H9 (cell line): ENCODE data around the gene SLC12A3. TPM values are rescaled to one million over a fixed set of nuclear protein-coding genes. Genes with fewer than 3 reads are reported as not detected.

Source experiments
- DNase-seq: peaks from one replicate; pipeline ENCODE4 v3.0.0-alpha.2; 2017
- H2AFZ ChIP-seq: one replicate; pipeline ENCODE4 v1.6.1; 2013; ENCODE audit warnings: mild to moderate bottlenecking, low read length, control low read depth, moderate library complexity
- H2AK5ac ChIP-seq: 2 replicates; pipeline ENCODE4 v1.6.1; 2013; ENCODE audit warnings: low read length, control low read depth, mixed read lengths; ENCODE audit not compliant: insufficient read length
- H2BK120ac ChIP-seq: one replicate; pipeline ENCODE4 v1.6.1; 2013; ENCODE audit warnings: low read depth, mild to moderate bottlenecking, low read length, control low read depth, inconsistent platforms; ENCODE audit not compliant: poor library complexity, severe bottlenecking
- H2BK12ac ChIP-seq: 2 replicates; pipeline ENCODE4 v1.6.1; 2013; ENCODE audit warnings: low read length, control low read depth, mixed read lengths, low read depth; ENCODE audit not compliant: insufficient read length
- H2BK15ac ChIP-seq: 2 replicates; pipeline ENCODE4 v1.6.1; 2013; ENCODE audit warnings: low read depth, low read length, control low read depth
- H2BK20ac ChIP-seq: one replicate; pipeline ENCODE4 v1.6.1; 2013; ENCODE audit warnings: low read depth, mild to moderate bottlenecking, low read length, control low read depth, inconsistent platforms; ENCODE audit not compliant: poor library complexity, severe bottlenecking
- H2BK5ac ChIP-seq: 2 replicates; pipeline ENCODE4 v1.6.1; 2013; ENCODE audit warnings: low read length, control low read depth, mixed read lengths; ENCODE audit not compliant: insufficient read length
- H3K14ac ChIP-seq: 2 replicates; pipeline ENCODE4 v1.6.1; 2013; ENCODE audit warnings: low read length, control low read depth; ENCODE audit not compliant: insufficient read depth
- H3K18ac ChIP-seq: 2 replicates; pipeline ENCODE4 v1.6.1; 2013; ENCODE audit warnings: low read depth, mild to moderate bottlenecking, mixed read lengths, low read length, control low read depth; ENCODE audit not compliant: insufficient read length
- H3K23ac ChIP-seq: 2 replicates; pipeline ENCODE4 v1.6.1; 2013; ENCODE audit warnings: low read length, control low read depth, mixed read lengths, low read depth; ENCODE audit not compliant: insufficient read length
- H3K23me2 ChIP-seq: 2 replicates; pipeline ENCODE4 v1.6.1; 2013; ENCODE audit warnings: low read depth, mild to moderate bottlenecking, mixed read lengths, low read length, control low read depth; ENCODE audit not compliant: insufficient read length, poor library complexity, severe bottlenecking
- H3K27ac ChIP-seq: 2 replicates; pipeline ENCODE4 v1.5.1; 2013; ENCODE audit warnings: low read length, control low read depth, mixed read lengths, low read depth; ENCODE audit not compliant: insufficient read length
- H3K27me3 ChIP-seq: 2 replicates; pipeline ENCODE4 v1.6.1; 2013; ENCODE audit warnings: low read length, control low read depth, inconsistent platforms; ENCODE audit not compliant: insufficient read depth
- H3K4ac ChIP-seq: 2 replicates; pipeline ENCODE4 v1.6.1; 2013; ENCODE audit warnings: low read depth, mild to moderate bottlenecking, control low read depth, inconsistent platforms, low read length, moderate library complexity
- H3K4me1 ChIP-seq: 2 replicates; pipeline ENCODE4 v1.6.1; 2013; ENCODE audit warnings: low read length, control low read depth, inconsistent platforms; ENCODE audit not compliant: insufficient read depth
- H3K4me2 ChIP-seq: 2 replicates; pipeline ENCODE4 v1.6.1; 2013; ENCODE audit warnings: low read length, control low read depth, mixed read lengths; ENCODE audit not compliant: insufficient read length, insufficient read depth
- H3K56ac ChIP-seq: 2 replicates; pipeline ENCODE4 v1.6.1; 2013; ENCODE audit warnings: low read depth, mild to moderate bottlenecking, mixed read lengths, low read length, control low read depth; ENCODE audit not compliant: insufficient read length
- H3K79me1 ChIP-seq: 2 replicates; pipeline ENCODE4 v1.6.1; 2013; ENCODE audit warnings: low read depth, mild to moderate bottlenecking, moderate library complexity, low read length, control low read depth, inconsistent platforms; ENCODE audit not compliant: insufficient read depth, poor library complexity, severe bottlenecking
- H3K79me2 ChIP-seq: 2 replicates; pipeline ENCODE4 v1.6.1; 2013; ENCODE audit warnings: low read length, control low read depth, inconsistent platforms; ENCODE audit not compliant: insufficient read depth
- H3K9ac ChIP-seq: 2 replicates; pipeline ENCODE4 v1.6.1; 2013; ENCODE audit warnings: low read length, control low read depth, mixed read lengths; ENCODE audit not compliant: insufficient read length; ENCODE audit errors: extremely low read depth
- H3K9me3 ChIP-seq: one replicate; pipeline ENCODE4 v1.6.1; 2013; ENCODE audit warnings: low read depth, low read length, inconsistent platforms; ENCODE audit not compliant: control insufficient read depth
- H3T11ph ChIP-seq: one replicate; pipeline ENCODE4 v1.6.1; 2013; ENCODE audit warnings: mild to moderate bottlenecking, low read length, control low read depth, inconsistent platforms
- H4K20me1 ChIP-seq: one replicate; pipeline ENCODE4 v1.6.1; 2013; ENCODE audit not compliant: control insufficient read depth, insufficient read length, insufficient read depth
- H4K5ac ChIP-seq: 2 replicates; pipeline ENCODE4 v1.6.1; 2013; ENCODE audit warnings: low read depth, mild to moderate bottlenecking, mixed read lengths, low read length, control low read depth; ENCODE audit not compliant: insufficient read length
- H4K8ac ChIP-seq: replicated peaks from 2 replicates; pipeline ENCODE4 v1.6.1; 2013; ENCODE audit warnings: low read length, control low read depth, mixed read lengths, low read depth; ENCODE audit not compliant: insufficient read length
- H4K91ac ChIP-seq: 2 replicates; pipeline ENCODE4 v1.6.1; 2013; ENCODE audit warnings: low read depth, mild to moderate bottlenecking, moderate library complexity, mixed read lengths, low read length, control low read depth; ENCODE audit not compliant: insufficient read length
- H3K27ac Mint-ChIP-seq, 3 experiments: 2 replicates in 2 of 3; 3 replicates in 1 of 3; pipeline ENCODE4 v1.8.0; 2020 to 2021; ENCODE audit warnings: mixed read lengths in 3 of 3, mild to moderate bottlenecking in 1 of 3, moderate library complexity in 1 of 3
- H3K27me3 Mint-ChIP-seq: 2 replicates; pipeline ENCODE4 v1.8.0; 2021; ENCODE audit warnings: low read depth, mild to moderate bottlenecking, moderate library complexity, mixed read lengths
- H3K36me3 Mint-ChIP-seq, 3 experiments: 2 replicates in 2 of 3; 3 replicates in 1 of 3; pipeline ENCODE4 v1.8.0; 2020 to 2021; ENCODE audit warnings: low read depth in 3 of 3, mixed read lengths in 3 of 3; ENCODE audit not compliant: insufficient read depth in 1 of 3
- H3K4me1 Mint-ChIP-seq, 2 experiments: 2 replicates each; pipeline ENCODE4 v1.8.0; 2020; ENCODE audit warnings: mixed read lengths in 2 of 2
- H3K4me3 Mint-ChIP-seq, 2 experiments: 2 replicates in 1 of 2; 3 replicates in 1 of 2; pipeline ENCODE4 v1.8.0; 2020 to 2021; ENCODE audit warnings: mild to moderate bottlenecking in 2 of 2, mixed read lengths in 2 of 2, moderate library complexity in 1 of 2
- H3K9me3 Mint-ChIP-seq, 2 experiments: 2 replicates in 1 of 2; 3 replicates in 1 of 2; pipeline ENCODE4 v1.8.0; 2020; ENCODE audit warnings: mild to moderate bottlenecking in 2 of 2, mixed read lengths in 2 of 2, moderate library complexity in 1 of 2
- WGBS: extraction: QIAGEN DNeasy Blood & Tissue Kit; methylation state at CpG from one replicate; pipeline ENCODE4 v1.1.7; 2013; ENCODE audit warnings: missing lambda C conversion rate, low lambda C conversion rate, mixed read lengths; ENCODE audit not compliant: insufficient read length; ENCODE audit errors: extremely low coverage; 5-methylcytosine and 5-hydroxymethylcytosine counted together
- total RNA-seq: library from RNA; stranded (reverse); gene quantifications from 2 replicates; pipeline ENCODE4 v1.2.1, GENCODE V29; 2021
- TF ChIP-seq, protein P1 (sequence below): fragments of 200-600 bp; sonication (generic); conservative IDR thresholded peaks from 3 replicates; pipeline ENCODE4 v1.8.0; 2021; ENCODE audit warnings: antibody characterized with exemption, mild to moderate bottlenecking

SLC12A3 gene
- total RNA-seq, 1 experiment from 2014 or later, result not detected

DNA sequence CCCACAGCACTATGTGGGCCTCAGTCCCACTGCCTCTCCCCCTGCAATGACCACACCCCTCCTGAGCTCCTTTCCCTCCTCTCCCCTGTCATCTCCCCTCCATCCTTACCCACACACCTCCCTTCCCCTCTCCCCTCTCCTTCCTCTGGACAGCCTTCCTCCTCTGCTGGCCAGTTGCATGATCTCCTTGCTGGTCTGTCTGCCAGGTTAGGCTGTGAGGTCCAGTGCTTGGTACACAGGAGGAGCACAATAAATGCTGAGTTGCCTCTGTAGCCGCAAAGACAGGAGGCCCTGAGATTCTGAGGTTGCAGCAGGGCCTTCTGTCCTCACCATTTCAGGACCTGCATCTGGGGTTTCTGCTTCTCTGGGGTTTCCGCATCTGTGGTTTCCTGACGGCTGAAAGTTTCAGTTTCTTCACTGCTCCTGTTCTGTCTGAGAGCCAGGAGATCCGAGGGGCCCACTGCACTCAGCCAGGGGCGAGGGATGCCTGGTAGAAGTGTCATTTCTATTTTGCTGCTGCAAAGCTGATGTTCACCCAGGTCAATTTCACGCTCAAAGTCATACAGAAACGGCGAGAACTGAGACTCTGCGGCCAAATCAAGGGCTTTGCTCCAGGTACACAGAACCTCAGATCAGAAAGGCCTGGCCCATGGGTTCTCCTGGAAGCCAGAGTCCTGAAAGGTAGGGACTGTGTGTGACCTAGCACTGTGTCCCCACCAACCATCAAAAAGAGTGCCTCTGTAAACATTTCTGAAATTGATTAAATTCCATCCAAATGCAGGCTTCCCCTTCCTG is 4.6 kb upstream of the SLC12A3 start:
- peaks cover 14 to 17% of the 10 kb centered on the region in 2 experiments for H3K4me1 Mint-ChIP-seq
- no peak overlapping the region for H3K4me3 Mint-ChIP-seq
- no peaks in the 10 kb centered on the region; the same call in 1 of the 2 replicates for H3K27me3 Mint-ChIP-seq
- no peak for DNase-seq
- no peak overlapping the region for H3K27ac ChIP-seq
- no peaks in the 10 kb centered on the region; a peak in 1 of 5 replicates for H3K9me3 Mint-ChIP-seq
- H3K4ac ChIP-seq, result no peak overlapping the region
- H2BK5ac ChIP-seq, result no peak overlapping the region
- no peak overlapping the region for H4K8ac ChIP-seq
- H3K27me3 ChIP-seq, result no peaks in the 10 kb centered on the region
- no peaks in the 10 kb centered on the region for H3K79me2 ChIP-seq
- H3K4me1 ChIP-seq, result no peaks in the 10 kb centered on the region
- no peak overlapping the region for H3T11ph ChIP-seq
- H3K9ac ChIP-seq, result no peak overlapping the region
- no peak overlapping the region for H2AFZ ChIP-seq
- WGBS, result no CpG with 5 or more reads among the region's 9 CpGs
- no peak overlapping the region for H2BK20ac ChIP-seq
- H3K9me3 ChIP-seq, result no peaks in the 10 kb centered on the region
- H3K18ac ChIP-seq, result no peak overlapping the region
- no peak overlapping the region for H2BK120ac ChIP-seq
- no peak overlapping the region for H2BK15ac ChIP-seq
- no peak overlapping the region for H3K4me2 ChIP-seq
- no peak overlapping the region for H3K56ac ChIP-seq
- H4K20me1 ChIP-seq, result no peaks in the 10 kb centered on the region
- no peak overlapping the region for H3K14ac ChIP-seq
- H3K23me2 ChIP-seq, result no peaks in the 10 kb centered on the region
- no peak overlapping the region for H3K23ac ChIP-seq
- no peak overlapping the region for H2BK12ac ChIP-seq
- TF ChIP-seq, protein P1, sequence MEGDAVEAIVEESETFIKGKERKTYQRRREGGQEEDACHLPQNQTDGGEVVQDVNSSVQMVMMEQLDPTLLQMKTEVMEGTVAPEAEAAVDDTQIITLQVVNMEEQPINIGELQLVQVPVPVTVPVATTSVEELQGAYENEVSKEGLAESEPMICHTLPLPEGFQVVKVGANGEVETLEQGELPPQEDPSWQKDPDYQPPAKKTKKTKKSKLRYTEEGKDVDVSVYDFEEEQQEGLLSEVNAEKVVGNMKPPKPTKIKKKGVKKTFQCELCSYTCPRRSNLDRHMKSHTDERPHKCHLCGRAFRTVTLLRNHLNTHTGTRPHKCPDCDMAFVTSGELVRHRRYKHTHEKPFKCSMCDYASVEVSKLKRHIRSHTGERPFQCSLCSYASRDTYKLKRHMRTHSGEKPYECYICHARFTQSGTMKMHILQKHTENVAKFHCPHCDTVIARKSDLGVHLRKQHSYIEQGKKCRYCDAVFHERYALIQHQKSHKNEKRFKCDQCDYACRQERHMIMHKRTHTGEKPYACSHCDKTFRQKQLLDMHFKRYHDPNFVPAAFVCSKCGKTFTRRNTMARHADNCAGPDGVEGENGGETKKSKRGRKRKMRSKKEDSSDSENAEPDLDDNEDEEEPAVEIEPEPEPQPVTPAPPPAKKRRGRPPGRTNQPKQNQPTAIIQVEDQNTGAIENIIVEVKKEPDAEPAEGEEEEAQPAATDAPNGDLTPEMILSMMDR, result no peak
- H3K27ac Mint-ChIP-seq, result no peak overlapping the region; a peak in 2 of 7 replicates
- no peaks in the 10 kb centered on the region for H3K79me1 ChIP-seq
- no peak overlapping the region for H4K91ac ChIP-seq
- H2AK5ac ChIP-seq, result no peak overlapping the region
- no peak overlapping the region for H4K5ac ChIP-seq
- H3K36me3 Mint-ChIP-seq, result no peaks in the 10 kb centered on the region
